Activated B cell treated with CpG ODN at 0.5 μM for 24 hours (primary cell): ENCODE measurements around the gene PARP12. TPM values are rescaled to one million over a fixed set of nuclear protein-coding genes. Genes with fewer than 3 reads are reported as not detected.

Source experiments
- ATAC-seq: fragments of 200-7000 bp; cut with Tn5 transposase; one replicate; pipeline ENCODE4 v1.10.0; 2021; ENCODE audit warnings: low read depth, mild to moderate bottlenecking, moderate library complexity
- CTCF ChIA-PET: fragments of 350-600 bp; sonication (Branson Sonifier 250); formaldehyde crosslinking; loops from one replicate; lab custom pipeline; 2021; ENCODE audit warnings: antibody characterized with exemption; lab: Charles Lee
- POLR2A ChIA-PET: fragments of 350-600 bp; sonication (Branson Sonifier 250); formaldehyde crosslinking; loops from one replicate; lab custom pipeline; 2021; ENCODE audit warnings: antibody characterized with exemption; lab: Charles Lee
- DNase-seq: peaks from one replicate; pipeline ENCODE4 v3.0.0; 2022
- H3K27ac Mint-ChIP-seq: one replicate; pipeline ENCODE4 v1.8.0; 2020; ENCODE audit warnings: mixed read lengths
- H3K27me3 Mint-ChIP-seq: one replicate; pipeline ENCODE4 v1.8.0; 2021; ENCODE audit warnings: mixed read lengths
- H3K36me3 Mint-ChIP-seq: one replicate; pipeline ENCODE4 v1.8.0; 2021; ENCODE audit warnings: low read depth, mixed read lengths
- H3K4me1 Mint-ChIP-seq: one replicate; pipeline ENCODE4 v1.8.0; 2021; ENCODE audit warnings: mixed read lengths
- H3K4me3 Mint-ChIP-seq: one replicate; pipeline ENCODE4 v1.8.0; 2020; ENCODE audit warnings: mild to moderate bottlenecking, mixed read lengths
- H3K9me3 Mint-ChIP-seq: one replicate; pipeline ENCODE4 v1.8.0; 2020; ENCODE audit warnings: mixed read lengths
- intact Hi-C: fragments of 100-400 bp; cut with micrococcal nuclease; formaldehyde crosslinking; loops from one replicate; pipeline ENCODE4 v1.15.1; 2024
- total RNA-seq: library from RNA; stranded (reverse); gene quantifications from 2 replicates; pipeline ENCODE4 v1.2.3, GENCODE V29; 2022
- TF ChIP-seq, protein P1 (sequence below): fragments of 200-600 bp; IDR thresholded peaks from one replicate; pipeline ENCODE4 v1.8.0; 2022; ENCODE audit warnings: antibody characterized with exemption, mild to moderate bottlenecking

PARP12 gene
- total RNA-seq, 1 donor from 2014 or later: 128 TPM

DNA sequence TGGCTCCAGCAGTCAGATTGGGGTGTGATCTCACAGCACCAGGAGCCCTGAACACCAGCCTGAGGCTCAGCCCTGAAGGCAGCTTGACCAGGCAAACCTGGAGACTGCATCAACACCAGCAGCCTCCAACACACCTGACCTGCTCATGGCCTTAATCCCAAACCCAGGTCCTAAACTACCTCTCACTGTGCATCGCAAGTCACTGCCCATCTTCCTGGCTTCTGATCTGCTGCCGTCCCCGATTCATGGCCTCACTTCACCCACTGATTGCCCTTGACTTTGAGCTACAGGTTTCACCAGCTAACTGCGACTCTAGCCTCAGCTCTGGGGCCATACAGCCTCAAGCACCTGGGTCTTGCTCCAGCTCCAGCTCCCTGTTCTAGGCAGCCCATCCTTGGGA lies 49.1 kb downstream of the PARP12 start:
- CTCF ChIA-PET: no interaction called here
- Mint-ChIP-seq H3K27ac (no peak overlapping the region), H3K4me3 (no peak overlapping the region), H3K36me3 (no peaks in the 10 kb centered on the region), H3K4me1 (no peaks in the 10 kb centered on the region), H3K9me3 (no peaks in the 10 kb centered on the region), H3K27me3 (no peaks in the 10 kb centered on the region)
- intact Hi-C loops: no loop called here
- DNase-seq: no peak
- POLR2A ChIA-PET: no interaction called here
- ATAC-seq: no peak
- TF ChIP-seq, protein P1, sequence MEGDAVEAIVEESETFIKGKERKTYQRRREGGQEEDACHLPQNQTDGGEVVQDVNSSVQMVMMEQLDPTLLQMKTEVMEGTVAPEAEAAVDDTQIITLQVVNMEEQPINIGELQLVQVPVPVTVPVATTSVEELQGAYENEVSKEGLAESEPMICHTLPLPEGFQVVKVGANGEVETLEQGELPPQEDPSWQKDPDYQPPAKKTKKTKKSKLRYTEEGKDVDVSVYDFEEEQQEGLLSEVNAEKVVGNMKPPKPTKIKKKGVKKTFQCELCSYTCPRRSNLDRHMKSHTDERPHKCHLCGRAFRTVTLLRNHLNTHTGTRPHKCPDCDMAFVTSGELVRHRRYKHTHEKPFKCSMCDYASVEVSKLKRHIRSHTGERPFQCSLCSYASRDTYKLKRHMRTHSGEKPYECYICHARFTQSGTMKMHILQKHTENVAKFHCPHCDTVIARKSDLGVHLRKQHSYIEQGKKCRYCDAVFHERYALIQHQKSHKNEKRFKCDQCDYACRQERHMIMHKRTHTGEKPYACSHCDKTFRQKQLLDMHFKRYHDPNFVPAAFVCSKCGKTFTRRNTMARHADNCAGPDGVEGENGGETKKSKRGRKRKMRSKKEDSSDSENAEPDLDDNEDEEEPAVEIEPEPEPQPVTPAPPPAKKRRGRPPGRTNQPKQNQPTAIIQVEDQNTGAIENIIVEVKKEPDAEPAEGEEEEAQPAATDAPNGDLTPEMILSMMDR: no peak

- ChIA-PET POLR2A (no interaction called here), CTCF (interaction anchor here (1.4 kb wide), 1 partner anchor 364 kb away, joined by 6 read pairs; no protein-coding TSS in a partner anchor)
- no peaks in the 10 kb centered on the region for H3K27me3 Mint-ChIP-seq
- intact Hi-C loops: no loop called here
- no peaks in the 10 kb centered on the region for H3K36me3 Mint-ChIP-seq
- TF ChIP-seq, protein P1: no peak
- no peak overlapping the region for H3K27ac Mint-ChIP-seq
- no peak overlapping the region for H3K4me3 Mint-ChIP-seq
- no peak for ATAC-seq
- no peak for DNase-seq
- no peaks in the 10 kb centered on the region for H3K9me3 Mint-ChIP-seq
- no peaks in the 10 kb centered on the region for H3K4me1 Mint-ChIP-seq
Measured at GRCh38 chr7:140010194-140010895, 52.4 kb downstream of the PARP12 start.

DNA sequence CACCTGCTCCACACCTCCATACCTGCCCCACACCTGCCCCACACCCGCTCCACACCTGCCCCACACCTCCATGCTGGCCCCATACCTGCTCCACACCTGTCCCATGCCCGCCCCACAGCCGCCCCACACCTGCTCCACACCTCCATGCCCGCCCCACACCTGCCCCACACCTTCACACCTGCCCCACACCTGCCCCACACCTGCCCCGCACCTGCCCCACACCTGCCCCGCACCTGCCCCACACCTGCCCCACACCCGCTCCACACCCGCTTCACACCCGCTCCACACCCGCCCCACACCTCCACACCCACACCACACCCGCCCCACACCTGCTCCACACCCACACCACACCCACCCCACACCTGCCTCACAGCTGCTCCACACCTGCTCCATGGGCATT lies 53.0 kb downstream of the PARP12 start:
- POLR2A ChIA-PET: no interaction called here
- DNase-seq (no peak), ATAC-seq (no peak)
- H3K9me3 Mint-ChIP-seq: no peaks in the 10 kb centered on the region
- no peaks in the 10 kb centered on the region for H3K4me1 Mint-ChIP-seq
- H3K27ac Mint-ChIP-seq: no peak overlapping the region
- intact Hi-C loops: no loop called here
- H3K27me3 Mint-ChIP-seq: no peaks in the 10 kb centered on the region
- H3K36me3 Mint-ChIP-seq: no peaks in the 10 kb centered on the region
- TF ChIP-seq, protein P1: no peak
- CTCF ChIA-PET: no interaction called here
- no peak overlapping the region for H3K4me3 Mint-ChIP-seq

GRCh38 chr7:140008755-140009610 lies 53.8 kb downstream of the PARP12 start:
- no peak for ATAC-seq
- H3K36me3 Mint-ChIP-seq: no peaks in the 10 kb centered on the region
- ChIA-PET CTCF (no interaction called here), POLR2A (no interaction called here)
- H3K9me3 Mint-ChIP-seq: no peaks in the 10 kb centered on the region
- TF ChIP-seq, protein P1: no peak
- no peak overlapping the region for H3K27ac Mint-ChIP-seq
- no peaks in the 10 kb centered on the region for H3K4me1 Mint-ChIP-seq
- H3K27me3 Mint-ChIP-seq: no peaks in the 10 kb centered on the region
- no peak overlapping the region for H3K4me3 Mint-ChIP-seq
- no peak for DNase-seq
- intact Hi-C loops: no loop called here

DNA sequence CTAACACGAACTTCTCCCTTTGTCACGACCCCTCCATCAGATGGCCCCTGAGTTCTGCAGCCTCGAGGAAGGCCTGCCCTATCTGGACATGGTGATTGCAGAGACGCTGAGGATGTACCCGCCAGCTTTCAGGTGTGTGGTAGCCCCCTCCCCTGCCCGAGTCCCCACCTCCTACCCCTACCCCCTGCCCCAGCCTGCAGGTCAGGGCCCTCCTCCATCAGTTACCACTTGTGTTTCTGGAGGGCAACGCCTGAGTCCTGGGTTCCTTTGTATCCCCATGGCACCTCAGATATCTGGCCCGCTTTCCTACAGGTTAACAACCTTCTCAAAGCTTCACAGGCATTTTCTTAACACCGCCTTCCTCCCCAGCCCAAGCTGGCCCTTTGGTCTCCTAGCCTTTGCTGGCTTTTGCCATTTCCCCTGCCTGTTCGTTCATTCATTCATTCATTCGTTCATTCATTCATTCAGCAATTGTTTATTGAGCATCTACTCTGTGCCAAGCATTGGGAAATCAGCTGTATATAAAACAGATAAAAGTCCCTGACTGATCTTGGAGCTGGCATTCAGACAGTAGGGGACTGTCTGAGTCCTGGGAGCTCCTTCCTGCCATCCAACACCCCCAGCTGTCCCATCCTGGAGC lies 55.6 kb downstream of the PARP12 start:
- ChIA-PET POLR2A (no interaction called here), CTCF (interaction anchor here (0.7 to 11.0 kb wide), 5 partner anchors 179 to 406 kb away, joined by 3 to 179 read pairs (median 8); no protein-coding TSS in a partner anchor)
- Mint-ChIP-seq H3K4me3 (no peak overlapping the region), H3K36me3 (no peaks in the 10 kb centered on the region), H3K27me3 (no peaks in the 10 kb centered on the region), H3K4me1 (peaks cover 2% of the 10 kb centered on the region), H3K27ac (no peak overlapping the region), H3K9me3 (no peaks in the 10 kb centered on the region)
- no peak for DNase-seq
- intact Hi-C loops: no loop called here
- no peak for ATAC-seq
- TF ChIP-seq, protein P1: no peak
